ENCODE data around the gene GOT1.
A peak's percentile ranks its signal among the peaks of the same experiment; 100 is the strongest.

GOT1 gene

DNA sequence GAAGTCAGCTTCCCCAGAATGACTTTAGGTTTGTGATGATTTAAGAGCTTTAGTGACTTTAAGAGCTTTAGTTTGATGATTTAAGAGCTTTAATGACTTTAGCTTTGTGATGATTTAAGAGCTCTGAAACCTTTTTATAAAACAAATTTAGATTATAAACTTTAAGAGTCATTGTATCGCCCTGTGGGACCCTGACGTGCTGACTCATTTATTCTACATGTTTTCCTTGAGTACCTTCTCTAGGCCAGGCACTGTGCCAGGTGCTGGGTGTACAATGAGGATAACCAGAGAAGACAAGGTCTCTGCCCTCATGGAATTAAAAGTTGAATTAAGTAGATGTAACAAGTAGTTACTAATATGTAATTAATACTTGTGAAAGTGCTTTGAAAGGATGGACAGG lies 55.9 kb downstream of the GOT1 start:
- POLR2A ChIA-PET: no interaction called here
- no peak for DNase-seq (ENCODE audit: extremely low spot score)
- CTCF ChIA-PET: interaction anchor here (5.2 kb wide), 1 partner anchor 17 kb away, joined by 29 read pairs; no protein-coding TSS in a partner anchor
- TF ChIP-seq, protein P1, sequence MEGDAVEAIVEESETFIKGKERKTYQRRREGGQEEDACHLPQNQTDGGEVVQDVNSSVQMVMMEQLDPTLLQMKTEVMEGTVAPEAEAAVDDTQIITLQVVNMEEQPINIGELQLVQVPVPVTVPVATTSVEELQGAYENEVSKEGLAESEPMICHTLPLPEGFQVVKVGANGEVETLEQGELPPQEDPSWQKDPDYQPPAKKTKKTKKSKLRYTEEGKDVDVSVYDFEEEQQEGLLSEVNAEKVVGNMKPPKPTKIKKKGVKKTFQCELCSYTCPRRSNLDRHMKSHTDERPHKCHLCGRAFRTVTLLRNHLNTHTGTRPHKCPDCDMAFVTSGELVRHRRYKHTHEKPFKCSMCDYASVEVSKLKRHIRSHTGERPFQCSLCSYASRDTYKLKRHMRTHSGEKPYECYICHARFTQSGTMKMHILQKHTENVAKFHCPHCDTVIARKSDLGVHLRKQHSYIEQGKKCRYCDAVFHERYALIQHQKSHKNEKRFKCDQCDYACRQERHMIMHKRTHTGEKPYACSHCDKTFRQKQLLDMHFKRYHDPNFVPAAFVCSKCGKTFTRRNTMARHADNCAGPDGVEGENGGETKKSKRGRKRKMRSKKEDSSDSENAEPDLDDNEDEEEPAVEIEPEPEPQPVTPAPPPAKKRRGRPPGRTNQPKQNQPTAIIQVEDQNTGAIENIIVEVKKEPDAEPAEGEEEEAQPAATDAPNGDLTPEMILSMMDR (IDR thresholded peaks at IDR 0.05; ENCODE audit: control extremely low read depth, extremely low read depth, low read depth, missing control alignments): no peak

DNA sequence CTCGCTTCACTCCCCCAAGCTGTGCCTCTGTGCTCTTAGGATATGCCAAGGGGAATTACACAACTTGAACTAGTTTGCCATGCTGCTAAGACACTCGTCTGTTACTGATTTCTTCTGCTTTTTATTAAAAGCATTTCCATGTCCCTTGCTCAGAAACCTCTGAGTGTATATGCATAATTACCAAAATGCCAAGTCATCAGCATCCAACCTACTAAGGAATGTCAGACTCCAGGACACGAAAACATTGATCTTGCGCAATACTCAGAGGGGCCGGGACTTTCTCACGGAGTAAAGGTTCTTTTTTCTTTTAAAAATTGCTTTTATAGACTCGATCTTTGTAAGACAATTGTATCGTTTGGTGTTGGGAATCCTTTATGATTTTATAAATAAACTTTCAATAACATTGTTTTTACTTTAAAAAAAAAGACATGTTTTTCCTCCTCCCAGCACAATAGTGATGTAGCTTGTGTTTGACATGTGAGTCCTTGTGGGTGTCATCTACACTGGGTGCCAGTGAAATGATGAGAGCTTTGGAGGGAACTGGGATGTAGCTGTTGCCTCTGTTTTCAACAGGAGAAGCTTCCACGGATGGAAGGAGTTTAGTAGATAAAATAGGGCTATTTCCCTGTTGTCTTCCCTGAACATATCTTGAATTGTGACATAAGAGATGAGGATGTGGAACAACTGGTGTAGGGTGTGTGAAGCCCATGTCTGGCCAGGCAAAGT lies 57.7 kb downstream of the GOT1 start:
- CTCF ChIA-PET: interaction anchor here (0.9 kb wide), 1 partner anchor 20 kb away, joined by 3 read pairs; no protein-coding TSS in a partner anchor
- POLR2A ChIA-PET: no interaction called here
- no peak for DNase-seq (ENCODE audit: extremely low spot score)
- TF ChIP-seq, protein P1 (IDR thresholded peaks at IDR 0.05; ENCODE audit: control extremely low read depth, extremely low read depth, low read depth, missing control alignments): no peak

DNA sequence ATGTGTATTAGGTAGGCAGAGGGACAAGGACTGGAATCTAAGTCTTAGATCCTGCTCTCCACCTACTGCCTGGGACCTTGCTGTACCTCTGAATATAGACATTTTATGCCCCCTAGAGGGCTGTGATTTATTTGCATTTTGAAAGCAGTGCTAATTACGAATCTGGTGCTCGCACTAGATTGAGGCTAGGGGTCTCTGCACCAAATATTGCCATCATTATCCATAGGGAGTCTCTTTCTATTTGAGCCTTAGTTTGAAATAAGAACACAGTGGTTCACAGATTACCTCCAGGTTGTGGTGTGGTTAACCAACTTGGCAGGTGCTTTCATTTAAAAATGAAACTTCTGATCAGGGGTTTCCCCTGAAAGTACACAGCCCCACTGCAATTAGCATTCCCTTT lies 59.4 kb downstream of the GOT1 start:
- POLR2A ChIA-PET: no interaction called here
- peak; percentile 46 for DNase-seq (ENCODE audit: extremely low spot score)
- TF ChIP-seq, protein P1 (IDR thresholded peaks at IDR 0.05; ENCODE audit: control extremely low read depth, extremely low read depth, low read depth, missing control alignments): peak; percentile 15
- CTCF ChIA-PET: interaction anchor here (1.2 to 1.3 kb wide), 2 partner anchors 10 to 11 kb away, joined by 3 to 5 read pairs; no protein-coding TSS in a partner anchor

DNA sequence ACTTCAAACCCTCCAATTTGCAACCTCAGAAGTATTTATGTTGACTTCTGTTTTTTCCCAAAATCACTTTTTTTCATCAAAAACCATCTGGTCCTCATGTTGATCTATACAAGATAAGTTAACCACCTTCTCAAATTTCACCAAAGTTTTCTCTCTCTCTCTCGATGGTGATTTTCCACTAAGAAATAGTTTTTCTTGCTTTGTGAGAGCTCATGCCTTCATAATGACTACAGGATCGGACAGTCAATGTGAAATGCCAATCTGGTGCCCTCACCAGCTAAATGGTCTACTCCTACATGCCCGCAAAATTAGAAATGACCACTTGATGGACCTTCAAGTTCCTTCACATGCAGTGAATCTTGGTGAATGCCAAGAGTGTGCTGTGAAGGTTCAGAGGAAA lies 60.9 kb downstream of the GOT1 start:
- TF ChIP-seq, protein P1 (IDR thresholded peaks at IDR 0.05; ENCODE audit: control extremely low read depth, extremely low read depth, low read depth, missing control alignments): no peak
- ChIA-PET CTCF (interaction anchor here (1.8 kb wide), 1 partner anchor 10 kb away, joined by 6 read pairs; no protein-coding TSS in a partner anchor), POLR2A (no interaction called here)
- no peak for DNase-seq (ENCODE audit: extremely low spot score)

DNA sequence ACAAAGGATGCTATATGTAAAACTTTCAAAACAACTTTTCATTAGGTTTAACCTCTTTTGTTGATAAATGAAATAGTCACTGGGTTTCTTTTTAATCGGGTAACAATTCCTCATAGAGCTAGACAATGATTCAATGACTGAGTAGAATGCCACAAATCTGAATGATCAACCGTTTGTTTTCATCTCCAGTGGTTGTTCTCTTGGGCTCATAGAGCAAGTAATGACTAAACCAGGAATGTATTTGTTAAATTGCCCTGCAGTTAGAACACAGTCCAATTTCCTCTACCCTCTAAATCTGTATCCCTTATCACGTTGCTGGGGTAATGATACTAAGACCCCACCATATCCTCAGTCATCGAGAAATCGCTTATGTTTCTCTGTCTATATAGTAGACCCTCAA lies 61.3 kb downstream of the GOT1 start:
- POLR2A ChIA-PET: no interaction called here
- DNase-seq (ENCODE audit: extremely low spot score): no peak
- TF ChIP-seq, protein P1 (IDR thresholded peaks at IDR 0.05; ENCODE audit: control extremely low read depth, extremely low read depth, low read depth, missing control alignments): no peak
- CTCF ChIA-PET: interaction anchor here (1.8 kb wide), 1 partner anchor 10 kb away, joined by 6 read pairs; no protein-coding TSS in a partner anchor

DNA sequence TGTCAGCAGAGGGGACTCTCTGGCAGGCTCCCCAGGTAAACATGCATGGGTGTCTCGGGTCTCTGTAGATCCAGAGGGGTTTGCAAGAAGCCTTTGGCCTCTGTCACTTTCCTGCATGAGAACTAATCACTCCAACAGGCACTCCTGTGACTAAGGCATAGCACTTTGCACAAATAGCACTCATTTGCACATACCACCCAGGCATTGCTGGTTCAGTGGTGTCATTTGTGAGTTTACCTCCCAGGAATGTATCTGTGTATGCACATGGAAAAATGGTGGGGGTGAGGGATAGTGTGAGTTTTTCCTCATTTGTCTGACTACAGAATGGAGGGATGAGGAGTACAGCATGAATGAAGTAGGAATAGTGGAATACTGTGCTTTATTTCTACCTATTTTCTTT lies 61.8 kb downstream of the GOT1 start:
- no peak for DNase-seq (ENCODE audit: extremely low spot score)
- POLR2A ChIA-PET: no interaction called here
- CTCF ChIA-PET: interaction anchor here (1.8 kb wide), 1 partner anchor 9 kb away, joined by 6 read pairs; no protein-coding TSS in a partner anchor

More for the DNA sequence above, 61.8 kb downstream of the GOT1 start:
- TF ChIP-seq, protein P1 (IDR thresholded peaks at IDR 0.05; ENCODE audit: control extremely low read depth, extremely low read depth, low read depth, missing control alignments): no peak

Measured in GM10248 (cell line).